ENCODE data around the gene KLHDC10.
"Not testable (repeated sequence)": the region's sequence is repeated elsewhere in the genome, so short reads cannot be mapped to it uniquely, and the experiment has no call there.

The KLHDC10 gene

GRCh38 chr7:130142654-130143333, 72.5 kb downstream of the KLHDC10 start:
- no peak for DNase-seq

- no peak for DNase-seq
Measured at GRCh38 chr7:130143334-130143732, 73.0 kb downstream of the KLHDC10 start.

GRCh38 chr7:130143986-130144311, 73.6 kb downstream of the KLHDC10 start:
- no peak for DNase-seq

GRCh38 chr7:130144312-130145171, 74.2 kb downstream of the KLHDC10 start:
- DNase-seq = no peak

- DNase-seq = no peak
Measured at GRCh38 chr7:130145424-130146100, 75.2 kb downstream of the KLHDC10 start.

GRCh38 chr7:130146142-130146541, 75.8 kb downstream of the KLHDC10 start:
- DNase-seq = not testable (repeated sequence)

GRCh38 chr7:130146693-130147405, 76.5 kb downstream of the KLHDC10 start:
- no peak for DNase-seq

- DNase-seq = no peak
Measured at GRCh38 chr7:130147710-130148325, 77.5 kb downstream of the KLHDC10 start.

- DNase-seq = no peak
Measured at GRCh38 chr7:130148561-130148960, 78.2 kb downstream of the KLHDC10 start.

GRCh38 chr7:130149281-130150139, 79.2 kb downstream of the KLHDC10 start:
- DNase-seq = no peak

GRCh38 chr7:130150587-130150986, 80.3 kb downstream of the KLHDC10 start:
- DNase-seq = no peak

GRCh38 chr7:130151591-130152492, 81.5 kb downstream of the KLHDC10 start:
- peak in 2 of 5 donors; percentile 32 to 57 for DNase-seq

GRCh38 chr7:130152493-130153210, 82.3 kb downstream of the KLHDC10 start:
- DNase-seq = no peak

- no peak for DNase-seq
Measured at GRCh38 chr7:130153211-130153908, 83.0 kb downstream of the KLHDC10 start.

- no peak for DNase-seq
Measured at GRCh38 chr7:130154131-130154500, 83.8 kb downstream of the KLHDC10 start.

- DNase-seq = no peak
Measured at GRCh38 chr7:130154501-130155317, 84.4 kb downstream of the KLHDC10 start.

- DNase-seq = no peak
Measured at GRCh38 chr7:130156140-130156539, 85.8 kb downstream of the KLHDC10 start.

GRCh38 chr7:130157700-130158099, 87.4 kb downstream of the KLHDC10 start:
- DNase-seq = no peak

Measured in T-helper 1 cell (primary cell).